GM19455 (cell line): ENCODE results near the gene HACD4.
"Not testable (repeated sequence)": the region's sequence is repeated elsewhere in the genome, so short reads cannot be mapped to it uniquely, and the experiment has no call there.

Experiments used
- ATAC-seq: cut with Tn5 transposase; IDR thresholded peaks from one replicate; pipeline ENCODE4 v1.9.1; 2021; ENCODE audit not compliant: unreplicated experiment

HACD4 gene

DNA sequence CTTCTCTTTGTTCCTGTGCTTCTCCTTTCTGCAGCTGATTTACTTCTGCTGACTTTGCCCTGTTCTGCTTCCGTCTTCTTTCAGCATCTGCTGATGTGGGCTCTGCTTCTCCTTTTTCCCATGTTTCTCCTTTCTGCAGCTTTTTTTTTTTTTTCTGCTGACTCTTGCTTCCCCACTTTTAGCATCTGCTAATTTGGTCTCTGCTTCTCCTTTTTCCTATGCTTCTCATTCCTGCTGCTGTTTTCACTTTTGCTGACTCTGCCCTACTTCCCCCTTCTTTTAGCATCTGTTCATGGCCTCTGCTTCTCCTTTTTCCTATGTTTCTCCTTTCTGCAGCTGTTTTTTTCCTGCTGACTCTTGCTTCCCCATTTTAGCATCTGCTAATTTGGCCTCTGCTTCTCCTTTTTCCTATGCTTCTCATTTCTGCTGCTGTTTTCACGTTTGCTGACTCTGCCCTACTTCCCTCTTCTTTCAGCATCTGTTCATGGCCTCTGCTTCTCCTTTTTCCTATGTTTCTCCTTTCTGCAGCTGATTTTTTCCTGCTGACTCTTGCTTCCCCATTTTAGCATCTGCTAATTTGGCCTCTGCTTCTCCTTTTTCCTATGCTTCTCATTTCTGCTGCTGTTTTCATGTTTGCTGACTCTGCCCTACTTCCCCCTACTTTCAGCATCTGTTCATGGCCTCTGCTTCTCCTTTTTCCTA is 58.0 kb downstream of the HACD4 start:
- ATAC-seq: not testable (repeated sequence)

DNA sequence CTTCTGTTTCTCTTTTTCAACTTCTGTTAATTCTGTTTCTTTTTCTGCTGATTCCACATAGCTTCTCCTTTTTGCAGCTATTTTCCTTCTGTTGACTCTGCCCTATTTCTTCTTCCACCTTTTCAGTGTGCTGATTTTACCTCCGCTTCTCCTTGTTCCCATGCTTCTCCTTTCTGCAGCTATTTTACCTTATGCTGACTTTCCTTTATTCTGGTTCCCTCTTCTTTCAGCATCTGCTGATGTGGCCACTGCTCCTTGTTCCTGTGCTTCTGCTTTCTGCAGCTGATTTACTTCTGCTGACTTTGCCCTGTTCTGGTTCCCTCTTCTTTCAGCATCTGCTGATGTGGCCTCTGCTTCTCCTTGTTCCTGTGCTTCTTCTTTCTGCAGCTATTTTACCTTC is 58.8 kb downstream of the HACD4 start:
- no peak for ATAC-seq

DNA sequence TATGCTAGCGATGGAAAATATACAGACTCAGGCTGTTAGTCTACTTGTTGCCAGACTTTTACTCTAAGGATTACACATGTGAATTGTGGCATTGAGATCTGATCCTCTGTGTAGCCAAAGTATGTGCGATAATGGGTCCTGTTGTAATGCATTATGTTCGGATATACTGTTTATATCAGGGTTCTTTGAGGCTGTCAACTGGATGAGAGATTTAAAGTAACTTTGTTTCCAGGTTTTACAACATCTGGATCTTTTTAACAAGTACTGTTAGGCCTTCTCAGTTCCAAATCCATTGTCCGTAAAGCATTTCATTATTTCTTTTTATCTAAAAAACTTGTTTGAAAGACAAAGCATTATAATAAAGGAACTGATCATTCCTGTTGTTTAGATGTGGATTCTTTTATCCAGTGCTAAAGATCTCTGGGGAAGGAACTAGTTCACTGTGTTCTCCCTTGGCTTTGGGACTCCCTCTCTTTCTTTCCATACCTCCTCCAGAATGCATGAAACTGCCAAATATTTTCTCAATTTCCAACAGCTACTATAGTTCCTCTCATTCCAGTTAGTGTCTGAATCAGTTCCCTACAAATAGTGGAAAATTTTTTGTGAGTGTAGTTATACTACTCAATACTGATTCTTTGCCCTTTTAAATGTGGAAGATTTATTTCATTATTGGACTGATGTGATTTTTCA is 68.8 kb downstream of the HACD4 start:
- ATAC-seq: no peak

DNA sequence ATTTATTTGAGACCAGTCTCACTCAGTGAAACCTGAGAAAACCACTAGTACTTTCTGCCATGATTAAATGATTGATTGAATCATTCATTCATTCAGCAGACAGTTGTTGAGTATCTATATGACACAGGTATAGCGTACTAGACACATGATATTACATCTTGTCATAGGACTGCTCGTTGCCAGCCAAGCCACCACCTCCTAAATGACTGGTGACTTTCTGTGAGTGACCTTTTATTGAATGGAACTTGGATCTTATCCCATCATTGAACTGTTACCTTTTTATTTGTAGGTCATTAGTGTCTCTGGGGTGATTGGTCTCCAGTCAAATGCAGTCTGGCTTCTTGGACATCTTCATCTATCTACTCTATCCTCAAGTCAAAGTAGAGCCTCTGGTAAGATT is 80.7 kb downstream of the HACD4 start:
- no peak for ATAC-seq
